HepG2 (cell line): ENCODE data around the gene FKTN. TPM values are rescaled to one million over a fixed set of nuclear protein-coding genes. Genes with fewer than 3 reads are reported as not detected.

ENCODE experiments used
- ARNT2 ChIP-seq: sonication (generic); formaldehyde crosslinking; IDR thresholded peaks from 2 replicates; pipeline ENCODE4 v1.8.0; 2022; ENCODE audit warnings: mild to moderate bottlenecking, low read depth, missing genetic modification reagents, moderate library complexity
- GABPB1 ChIP-seq: IDR thresholded peaks from 2 replicates; pipeline ENCODE4 v1.6.1; 2016; ENCODE audit warnings: mild to moderate bottlenecking, missing genetic modification reagents, moderate library complexity, missing compliant biosample characterization
- HNRNPLL ChIP-seq: fragments of 200-400 bp; formaldehyde crosslinking; IDR thresholded peaks from 2 replicates; pipeline ENCODE4 v1.6.1; 2017; ENCODE audit warnings: mild to moderate bottlenecking, low read depth, low read length; ENCODE audit not compliant: poor library complexity, severe bottlenecking
- KDM2A ChIP-seq: sonication (generic); formaldehyde crosslinking; IDR thresholded peaks from 2 replicates; pipeline ENCODE4 v1.4.0; 2020; ENCODE audit warnings: low read depth, missing genetic modification reagents, borderline replicate concordance
- NFE2 ChIP-seq: sonication (generic); formaldehyde crosslinking; IDR thresholded peaks from 2 replicates; pipeline ENCODE4 v1.4.0; 2020; ENCODE audit warnings: missing genetic modification reagents
- THAP11 ChIP-seq: IDR thresholded peaks from 2 replicates; pipeline ENCODE4 v1.6.1; 2016; ENCODE audit warnings: missing biosample characterization, missing genetic modification reagents
- ZNF30 ChIP-seq: sonication (generic); formaldehyde crosslinking; IDR thresholded peaks from 2 replicates; pipeline ENCODE4 v1.5.0; 2020; ENCODE audit warnings: mild to moderate bottlenecking, missing genetic modification reagents
- ZNF615 ChIP-seq: sonication (generic); formaldehyde crosslinking; IDR thresholded peaks from 2 replicates; pipeline ENCODE4 v1.5.0; 2020; ENCODE audit warnings: mild to moderate bottlenecking, missing genetic modification reagents, borderline replicate concordance
- ZNF883 ChIP-seq: sonication (generic); formaldehyde crosslinking; IDR thresholded peaks from 2 replicates; pipeline ENCODE4 v1.5.1; 2020; ENCODE audit warnings: mild to moderate bottlenecking, missing genetic modification reagents; ENCODE audit errors: not compliant biosample characterization
- polyA plus RNA-seq, 8 experiments: library from polyadenylated mRNA; depleted of rRNA in 3 of 8; stranded (reverse) in 7 of 8; unstranded in 1 of 8; fragments of >200 nt; fragmentation: Illumina TruSeq in 4 of 8; extraction: Trizol in 4 of 8; gene quantifications; 2 replicates each; pipeline versions ENCODE4 v1.2.1 to v1.2.3, GENCODE V29; 2011 to 2016; ENCODE audit warnings: low read depth in 4 of 8, missing spikeins in 1 of 8, mixed read lengths in 1 of 8; ENCODE audit not compliant: insufficient read depth in 1 of 8
- total RNA-seq, 5 experiments: library from RNA; depleted of rRNA; stranded (reverse); fragments of >200 nt; fragmentation: Illumina TruSeq; extraction: Trizol; gene quantifications; 2 replicates each; pipeline ENCODE4 v1.2.3, GENCODE V29; 2016; ENCODE audit warnings: low read depth in 1 of 5
- TF ChIP-seq, protein P1 (sequence below): sonication (generic); formaldehyde crosslinking; IDR thresholded peaks from 2 replicates; pipeline ENCODE4 v1.4.0; 2020; ENCODE audit warnings: mild to moderate bottlenecking, missing genetic modification reagents
- TF ChIP-seq, protein P2 (sequence below): sonication (generic); formaldehyde crosslinking; IDR thresholded peaks from 2 replicates; pipeline ENCODE4 v1.8.0; 2022; ENCODE audit warnings: mild to moderate bottlenecking, missing genetic modification reagents, moderate library complexity
- TF ChIP-seq, protein P3 (sequence below): sonication (generic); formaldehyde crosslinking; IDR thresholded peaks from 2 replicates; pipeline ENCODE4 v1.4.0; 2020; ENCODE audit warnings: missing genetic modification reagents
- TF ChIP-seq, protein P4 (sequence below), 2 experiments: sonication (generic) in 1 of 2; formaldehyde crosslinking in 1 of 2; IDR thresholded peaks; 2 replicates each; pipeline versions ENCODE4 v1.4.0 to v1.6.1; 2018 to 2020; ENCODE audit warnings: missing genetic modification reagents in 2 of 2, borderline replicate concordance in 1 of 2, low read depth in 1 of 2, mild to moderate bottlenecking in 1 of 2, missing biosample characterization in 1 of 2
- TF ChIP-seq, protein P5 (sequence below): sonication (generic); formaldehyde crosslinking; IDR thresholded peaks from 2 replicates; pipeline ENCODE4 v1.9.0; 2021; ENCODE audit warnings: missing genetic modification reagents, borderline replicate concordance

FKTN gene
- total and polyA plus RNA-seq, 2 of the 13 experiments (the other 11 are each of a cell fraction or from before 2014, with no cell fraction given), result 7.9 to 13.5 TPM

DNA sequence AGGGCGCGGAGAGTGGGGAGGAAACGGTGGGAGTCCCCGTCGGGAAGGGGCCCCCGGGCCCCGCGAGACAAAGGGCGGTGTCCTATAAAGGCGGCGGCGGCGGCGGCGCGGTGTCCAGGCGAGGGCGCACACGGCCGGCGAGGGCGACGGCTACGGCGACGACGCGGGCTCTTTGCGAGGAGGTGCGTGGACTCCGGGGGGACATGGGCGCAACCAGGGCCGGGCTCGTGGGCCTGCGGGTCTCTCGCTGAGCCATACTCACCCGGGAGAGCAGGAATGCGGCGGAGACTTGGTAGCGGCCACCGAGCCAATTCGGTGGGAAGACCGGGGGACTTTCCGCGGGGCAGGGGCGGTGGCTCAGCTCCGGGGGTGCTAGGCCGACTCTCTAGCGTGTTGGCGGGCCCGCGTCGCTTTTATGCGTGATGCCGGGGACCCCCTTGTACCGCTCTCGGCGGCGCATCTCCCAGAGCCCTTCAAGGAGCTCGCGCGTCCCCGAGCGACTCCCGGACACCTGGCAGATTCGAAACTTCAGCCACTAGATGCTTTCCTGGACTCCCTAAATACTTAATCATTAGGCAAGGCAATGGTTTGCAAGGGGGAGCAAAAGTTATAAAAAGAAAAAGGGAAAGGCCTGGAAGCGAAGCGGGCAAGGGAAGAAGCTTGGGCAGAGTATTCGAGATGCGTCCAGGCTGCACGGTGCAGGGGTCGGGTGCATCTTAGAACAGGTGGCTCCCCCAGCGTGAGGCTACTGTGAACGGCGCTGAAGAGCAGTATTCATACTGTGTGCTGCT lies 98.4 kb downstream of the FKTN start (continued):
- TF ChIP-seq, protein P1, sequence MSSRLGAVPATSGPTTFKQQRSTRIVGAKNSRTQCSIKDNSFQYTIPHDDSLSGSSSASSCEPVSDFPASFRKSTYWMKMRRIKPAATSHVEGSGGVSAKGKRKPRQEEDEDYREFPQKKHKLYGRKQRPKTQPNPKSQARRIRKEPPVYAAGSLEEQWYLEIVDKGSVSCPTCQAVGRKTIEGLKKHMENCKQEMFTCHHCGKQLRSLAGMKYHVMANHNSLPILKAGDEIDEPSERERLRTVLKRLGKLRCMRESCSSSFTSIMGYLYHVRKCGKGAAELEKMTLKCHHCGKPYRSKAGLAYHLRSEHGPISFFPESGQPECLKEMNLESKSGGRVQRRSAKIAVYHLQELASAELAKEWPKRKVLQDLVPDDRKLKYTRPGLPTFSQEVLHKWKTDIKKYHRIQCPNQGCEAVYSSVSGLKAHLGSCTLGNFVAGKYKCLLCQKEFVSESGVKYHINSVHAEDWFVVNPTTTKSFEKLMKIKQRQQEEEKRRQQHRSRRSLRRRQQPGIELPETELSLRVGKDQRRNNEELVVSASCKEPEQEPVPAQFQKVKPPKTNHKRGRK (CRISPR knock-in tag), result 0 out of 2 replicates have a peak, but pooled peaks have one; percentile 33
- TF ChIP-seq ARNT2 (CRISPR knock-in tag) (peak; percentile 67; the same call in 1 of the 2 replicates), ZNF883 (CRISPR knock-in tag) (peak; percentile 61), HNRNPLL (peak; percentile 90), ZNF30 (CRISPR knock-in tag) (0 out of 2 replicates have a peak, but pooled peaks have one; percentile 54), THAP11 (CRISPR knock-in tag) (0 out of 2 replicates have a peak, but pooled peaks have one; percentile 20), ZNF615 (CRISPR knock-in tag) (no peak), NFE2 (CRISPR knock-in tag) (no peak), GABPB1 (CRISPR knock-in tag) (peak; percentile 66; the same call in 1 of the 2 replicates), KDM2A (CRISPR knock-in tag) (peak; percentile 80)
- TF ChIP-seq, protein P2, sequence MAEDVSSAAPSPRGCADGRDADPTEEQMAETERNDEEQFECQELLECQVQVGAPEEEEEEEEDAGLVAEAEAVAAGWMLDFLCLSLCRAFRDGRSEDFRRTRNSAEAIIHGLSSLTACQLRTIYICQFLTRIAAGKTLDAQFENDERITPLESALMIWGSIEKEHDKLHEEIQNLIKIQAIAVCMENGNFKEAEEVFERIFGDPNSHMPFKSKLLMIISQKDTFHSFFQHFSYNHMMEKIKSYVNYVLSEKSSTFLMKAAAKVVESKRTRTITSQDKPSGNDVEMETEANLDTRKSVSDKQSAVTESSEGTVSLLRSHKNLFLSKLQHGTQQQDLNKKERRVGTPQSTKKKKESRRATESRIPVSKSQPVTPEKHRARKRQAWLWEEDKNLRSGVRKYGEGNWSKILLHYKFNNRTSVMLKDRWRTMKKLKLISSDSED, result 0 out of 2 replicates have a peak, but pooled peaks have one; percentile 11
- TF ChIP-seq, protein P3, sequence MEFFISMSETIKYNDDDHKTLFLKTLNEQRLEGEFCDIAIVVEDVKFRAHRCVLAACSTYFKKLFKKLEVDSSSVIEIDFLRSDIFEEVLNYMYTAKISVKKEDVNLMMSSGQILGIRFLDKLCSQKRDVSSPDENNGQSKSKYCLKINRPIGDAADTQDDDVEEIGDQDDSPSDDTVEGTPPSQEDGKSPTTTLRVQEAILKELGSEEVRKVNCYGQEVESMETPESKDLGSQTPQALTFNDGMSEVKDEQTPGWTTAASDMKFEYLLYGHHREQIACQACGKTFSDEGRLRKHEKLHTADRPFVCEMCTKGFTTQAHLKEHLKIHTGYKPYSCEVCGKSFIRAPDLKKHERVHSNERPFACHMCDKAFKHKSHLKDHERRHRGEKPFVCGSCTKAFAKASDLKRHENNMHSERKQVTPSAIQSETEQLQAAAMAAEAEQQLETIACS (CRISPR knock-in tag), result peak; percentile 27; the same call in 1 of the 2 replicates
- TF ChIP-seq, protein P4, sequence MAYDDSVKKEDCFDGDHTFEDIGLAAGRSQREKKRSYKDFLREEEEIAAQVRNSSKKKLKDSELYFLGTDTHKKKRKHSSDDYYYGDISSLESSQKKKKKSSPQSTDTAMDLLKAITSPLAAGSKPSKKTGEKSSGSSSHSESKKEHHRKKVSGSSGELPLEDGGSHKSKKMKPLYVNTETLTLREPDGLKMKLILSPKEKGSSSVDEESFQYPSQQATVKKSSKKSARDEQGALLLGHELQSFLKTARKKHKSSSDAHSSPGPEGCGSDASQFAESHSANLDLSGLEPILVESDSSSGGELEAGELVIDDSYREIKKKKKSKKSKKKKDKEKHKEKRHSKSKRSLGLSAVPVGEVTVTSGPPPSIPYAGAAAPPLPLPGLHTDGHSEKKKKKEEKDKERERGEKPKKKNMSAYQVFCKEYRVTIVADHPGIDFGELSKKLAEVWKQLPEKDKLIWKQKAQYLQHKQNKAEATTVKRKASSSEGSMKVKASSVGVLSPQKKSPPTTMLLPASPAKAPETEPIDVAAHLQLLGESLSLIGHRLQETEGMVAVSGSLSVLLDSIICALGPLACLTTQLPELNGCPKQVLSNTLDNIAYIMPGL (CRISPR knock-in tag; IDR thresholded peaks at IDR 0.05; ENCODE audit: borderline replicate concordance in 1 of 2, low read depth in 1 of 2), result peak; percentile 60 to 71; a peak in 3 of 4 replicates
- TF ChIP-seq, protein P5, sequence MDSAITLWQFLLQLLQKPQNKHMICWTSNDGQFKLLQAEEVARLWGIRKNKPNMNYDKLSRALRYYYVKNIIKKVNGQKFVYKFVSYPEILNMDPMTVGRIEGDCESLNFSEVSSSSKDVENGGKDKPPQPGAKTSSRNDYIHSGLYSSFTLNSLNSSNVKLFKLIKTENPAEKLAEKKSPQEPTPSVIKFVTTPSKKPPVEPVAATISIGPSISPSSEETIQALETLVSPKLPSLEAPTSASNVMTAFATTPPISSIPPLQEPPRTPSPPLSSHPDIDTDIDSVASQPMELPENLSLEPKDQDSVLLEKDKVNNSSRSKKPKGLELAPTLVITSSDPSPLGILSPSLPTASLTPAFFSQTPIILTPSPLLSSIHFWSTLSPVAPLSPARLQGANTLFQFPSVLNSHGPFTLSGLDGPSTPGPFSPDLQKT (CRISPR knock-in tag), result 0 out of 2 replicates have a peak, but pooled peaks have one; percentile 14
